Mesenteric fat pad (tissue), 1 donor: Measurements from ENCODE around the gene SF3B5. TPM values are rescaled to one million over a fixed set of nuclear protein-coding genes. Genes with fewer than 3 reads are reported as not detected.
"Not testable (repeated sequence)": the region's sequence is repeated elsewhere in the genome, so short reads cannot be mapped to it uniquely, and the experiment has no call there.

ENCODE experiments used
- DNase-seq: peaks from one replicate; pipeline ENCODE4 v3.0.0-alpha.2; 2020; ENCODE audit warnings: low spot score
- total RNA-seq: library from RNA; stranded (reverse); fragmentation: NEBNext Ultra II Directional; extraction: Animal tissue kit (Norgen Biotek cat#: 25700); gene quantifications from one replicate; pipeline ENCODE4 v1.2.1, GENCODE V29; 2021
- donor health status: DM: yes; HTN: yes; CAD: no.

The SF3B5 gene
- total RNA-seq, 1 donor from 2014 or later = 106 TPM

GRCh38 chr6:144063744-144064401 lies 31.5 kb downstream of the SF3B5 start:
- DNase-seq = peak; percentile 96

- no peak for DNase-seq
These were observed 32.1 kb downstream of the SF3B5 start for GRCh38 chr6:144063246-144063743.

GRCh38 chr6:144062786-144063185 lies 32.6 kb downstream of the SF3B5 start:
- DNase-seq = no peak

- DNase-seq = no peak
These were observed 36.2 kb downstream of the SF3B5 start for GRCh38 chr6:144059139-144059538.

- DNase-seq = no peak
These were observed 40.0 kb downstream of the SF3B5 start for GRCh38 chr6:144055121-144055931.

GRCh38 chr6:144053601-144054000 lies 41.8 kb downstream of the SF3B5 start:
- no peak for DNase-seq

- no peak for DNase-seq
These were observed 42.9 kb downstream of the SF3B5 start for GRCh38 chr6:144052488-144052887.

- DNase-seq = no peak
These were observed 46.0 kb downstream of the SF3B5 start for GRCh38 chr6:144049386-144049785.

- DNase-seq = no peak
These were observed 47.7 kb downstream of the SF3B5 start for GRCh38 chr6:144047688-144048087.

GRCh38 chr6:144046672-144047071 lies 48.7 kb downstream of the SF3B5 start:
- DNase-seq = not testable (repeated sequence)

- not testable (repeated sequence) for DNase-seq
These were observed 50.4 kb downstream of the SF3B5 start for GRCh38 chr6:144044989-144045388.

Other genes with a start within 250 kb of the SF3B5 start
- gene ZC2HC1B, start 231.1 kb downstream of the SF3B5 start, total RNA-seq = not detected
- 40.9 TPM for gene PLAGL1, start 87.3 kb downstream of the SF3B5 start, total RNA-seq
- 32.7 TPM for gene STX11, start 54.9 kb upstream of the SF3B5 start, total RNA-seq
- 193 TPM for gene UTRN, start 189.8 kb upstream of the SF3B5 start, total RNA-seq